Raji (cell line): ENCODE measurements around the gene FBXO34.

Source experiments
- POLR2A ChIP-seq: IDR thresholded peaks from 2 replicates; pipeline ENCODE4 v1.6.1; 2011; ENCODE audit warnings: low read depth, low read length, control low read depth; ENCODE audit not compliant: insufficient read depth

Gene FBXO34

GRCh38 chr14:55270832-55271571 lies at the start of gene FBXO34:
Gene FBXO34 (plus strand): TSS chr14:55271421. CDS start chr14:55350391, 78,970 bp downstream.
- peak; percentile 83 for TF ChIP-seq POLR2A

GRCh38 chr14:55221968-55222367 lies 49.3 kb upstream of the FBXO34 start:
- TF ChIP-seq POLR2A, result no peak

GRCh38 chr14:55223364-55223763 lies 47.9 kb upstream of the FBXO34 start:
- no peak for TF ChIP-seq POLR2A

- TF ChIP-seq POLR2A, result no peak
Measured at GRCh38 chr14:55228261-55228660, 43.0 kb upstream of the FBXO34 start.

- no peak for TF ChIP-seq POLR2A
Measured at GRCh38 chr14:55233591-55233990, 37.6 kb upstream of the FBXO34 start.

GRCh38 chr14:55238019-55238680 lies 33.1 kb upstream of the FBXO34 start:
- no peak for TF ChIP-seq POLR2A

GRCh38 chr14:55239320-55239719 lies 31.9 kb upstream of the FBXO34 start:
- no peak for TF ChIP-seq POLR2A

- no peak for TF ChIP-seq POLR2A
Measured at GRCh38 chr14:55240526-55241178, 30.6 kb upstream of the FBXO34 start.

GRCh38 chr14:55241673-55242072 lies 29.5 kb upstream of the FBXO34 start:
- TF ChIP-seq POLR2A, result no peak

- no peak for TF ChIP-seq POLR2A
Measured at GRCh38 chr14:55243386-55243785, 27.8 kb upstream of the FBXO34 start.

GRCh38 chr14:55243813-55244212 lies 27.4 kb upstream of the FBXO34 start:
- TF ChIP-seq POLR2A, result no peak

- TF ChIP-seq POLR2A, result no peak
Measured at GRCh38 chr14:55245657-55246268, 25.5 kb upstream of the FBXO34 start.

- TF ChIP-seq POLR2A, result no peak
Measured at GRCh38 chr14:55248411-55248810, 22.8 kb upstream of the FBXO34 start.

GRCh38 chr14:55249423-55249822 lies 21.8 kb upstream of the FBXO34 start:
- no peak for TF ChIP-seq POLR2A

GRCh38 chr14:55253276-55253675 lies 17.9 kb upstream of the FBXO34 start:
- TF ChIP-seq POLR2A, result no peak
